CD8-positive, alpha-beta memory T cell (primary cell): ENCODE data around the gene TMEM232. TPM values are rescaled to one million over a fixed set of nuclear protein-coding genes. Genes with fewer than 3 reads are reported as not detected.

Source experiments
- CTCF ChIA-PET: fragments of 350-600 bp; sonication (Branson Sonifier 250); formaldehyde crosslinking; loops from one replicate; lab custom pipeline; 2021; ENCODE audit warnings: antibody characterized with exemption; lab: Charles Lee
- POLR2A ChIA-PET: fragments of 350-600 bp; sonication (Branson Sonifier 250); formaldehyde crosslinking; loops from one replicate; lab custom pipeline; 2021; ENCODE audit warnings: antibody characterized with exemption; lab: Charles Lee
- DNase-seq, 5 donors: peaks; one replicate each; pipeline versions ENCODE4 v3.0.0 to v3.0.0-alpha.2; 2020 to 2022; ENCODE audit warnings: mixed read lengths in 1 of 5
- H3K27ac ChIP-seq: one replicate; pipeline ENCODE4 v1.7.0; 2013; ENCODE audit warnings: low read depth, mild to moderate bottlenecking, low read length, moderate library complexity
- H3K27me3 ChIP-seq: 2 replicates; pipeline ENCODE4 v1.7.0; 2013; ENCODE audit warnings: low read length, mild to moderate bottlenecking; ENCODE audit not compliant: insufficient read depth, poor library complexity, severe bottlenecking
- H3K36me3 ChIP-seq: 2 replicates; pipeline ENCODE4 v1.7.0; 2013; ENCODE audit warnings: mild to moderate bottlenecking, low read length, moderate library complexity; ENCODE audit not compliant: insufficient read depth
- H3K4me1 ChIP-seq: 2 replicates; pipeline ENCODE4 v1.7.0; 2013; ENCODE audit warnings: mild to moderate bottlenecking, low read length, moderate library complexity; ENCODE audit not compliant: insufficient read depth
- H3K4me3 ChIP-seq: 2 replicates; pipeline ENCODE4 v1.7.0; 2013; ENCODE audit warnings: mild to moderate bottlenecking, low read length
- H3K9me3 ChIP-seq: 2 replicates; pipeline ENCODE4 v1.7.0; 2013; ENCODE audit warnings: mild to moderate bottlenecking, low read length
- H3K27ac Mint-ChIP-seq, 8 donors: one replicate each; pipeline ENCODE4 v1.8.0; 2020 to 2021; ENCODE audit warnings: mixed read lengths in 8 of 8, mild to moderate bottlenecking in 6 of 8, inconsistent platforms in 3 of 8, moderate library complexity in 3 of 8
- H3K27me3 Mint-ChIP-seq, 2 donors: one replicate each; pipeline ENCODE4 v1.8.0; 2020 to 2021; ENCODE audit warnings: mixed read lengths in 2 of 2, mild to moderate bottlenecking in 1 of 2, moderate library complexity in 1 of 2
- H3K36me3 Mint-ChIP-seq, 3 donors: one replicate each; pipeline ENCODE4 v1.8.0; 2020 to 2021; ENCODE audit warnings: mixed read lengths in 3 of 3, inconsistent platforms in 1 of 3, mild to moderate bottlenecking in 1 of 3
- H3K4me1 Mint-ChIP-seq, 3 donors: one replicate each; pipeline ENCODE4 v1.8.0; 2020 to 2021; ENCODE audit warnings: mixed read lengths in 3 of 3, inconsistent platforms in 1 of 3, mild to moderate bottlenecking in 1 of 3
- H3K4me3 Mint-ChIP-seq, 7 donors: one replicate each; pipeline ENCODE4 v1.8.0; 2020 to 2021; ENCODE audit warnings: mixed read lengths in 7 of 7, mild to moderate bottlenecking in 6 of 7, moderate library complexity in 4 of 7, inconsistent platforms in 2 of 7
- H3K9me3 Mint-ChIP-seq, 5 donors: one replicate each; pipeline ENCODE4 v1.8.0; 2020 to 2022; ENCODE audit warnings: mixed read lengths in 5 of 5, mild to moderate bottlenecking in 3 of 5, moderate library complexity in 2 of 5, inconsistent platforms in 1 of 5
- polyA plus RNA-seq: library from polyadenylated mRNA; unstranded; fragments of 300-500 nt; fragmentation: Illumina TruSeq; gene quantifications from one replicate; pipeline ENCODE4 v1.2.3, GENCODE V29; 2021
- total RNA-seq, 2 experiments: library from RNA; stranded (reverse); gene quantifications; one replicate each; pipeline ENCODE4 v1.2.3, GENCODE V29; 2021

The TMEM232 gene
- total and polyA plus RNA-seq, 3 experiments from 2014 or later: 0.25 to 0.92 (median 0.38) TPM

DNA sequence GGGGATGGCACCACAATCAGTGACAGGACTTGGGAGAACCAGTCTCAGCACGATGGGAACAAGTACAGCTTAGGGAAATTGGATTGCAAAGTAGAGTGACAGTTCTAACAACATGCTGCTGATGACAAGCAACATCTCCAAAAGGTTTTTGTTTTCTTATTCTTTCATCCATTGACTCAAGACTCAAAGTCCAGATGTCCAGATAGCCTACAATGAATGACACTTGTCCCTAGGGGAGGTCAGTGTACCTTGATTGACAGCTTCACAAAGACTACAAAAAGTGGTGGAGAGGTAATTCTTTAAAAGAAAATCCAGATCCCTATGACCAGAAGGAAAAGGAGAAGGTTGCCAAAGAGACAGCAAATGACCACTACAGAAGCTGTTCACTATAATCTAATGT lies 323.9 kb downstream of the TMEM232 start:
- CTCF ChIA-PET: no interaction called here
- H3K36me3 Mint-ChIP-seq: no peaks in the 10 kb centered on the region
- Histone ChIP-seq H3K36me3 (no peaks in the 10 kb centered on the region), H3K9me3 (no peaks in the 10 kb centered on the region), H3K4me3 (no peak overlapping the region), H3K4me1 (no peaks in the 10 kb centered on the region), H3K27ac (no peak overlapping the region), H3K27me3 (no peaks in the 10 kb centered on the region)
- DNase-seq: no peak
- H3K4me3 Mint-ChIP-seq: no peak overlapping the region
- H3K4me1 Mint-ChIP-seq: no peaks in the 10 kb centered on the region
- POLR2A ChIA-PET: no interaction called here
- no peaks in the 10 kb centered on the region for H3K9me3 Mint-ChIP-seq
- peaks cover 0 to 4% of the 10 kb centered on the region in 2 donors for H3K27me3 Mint-ChIP-seq
- H3K27ac Mint-ChIP-seq: no peak overlapping the region

DNA sequence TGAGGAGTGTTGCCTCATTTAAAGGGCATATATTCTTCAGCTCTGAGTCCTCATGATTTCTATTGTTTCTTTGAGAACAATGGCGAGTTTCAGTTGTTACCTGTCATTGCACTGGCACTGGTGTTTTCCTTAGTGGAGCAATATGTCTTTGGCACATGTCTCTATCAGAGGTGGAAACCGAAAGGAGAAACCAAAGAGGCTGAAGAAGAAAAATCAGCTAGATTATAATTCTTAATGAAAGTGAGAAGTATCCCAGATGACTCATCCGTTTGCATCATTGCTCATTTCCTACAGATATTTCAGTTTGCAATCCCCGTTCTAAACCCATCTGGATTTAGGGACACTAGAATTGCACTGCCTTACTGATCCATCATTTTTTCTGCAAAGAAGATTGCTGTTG lies 324.6 kb downstream of the TMEM232 start:
- peaks cover 0 to 4% of the 10 kb centered on the region in 2 donors for H3K27me3 Mint-ChIP-seq
- no peak for DNase-seq

DNA sequence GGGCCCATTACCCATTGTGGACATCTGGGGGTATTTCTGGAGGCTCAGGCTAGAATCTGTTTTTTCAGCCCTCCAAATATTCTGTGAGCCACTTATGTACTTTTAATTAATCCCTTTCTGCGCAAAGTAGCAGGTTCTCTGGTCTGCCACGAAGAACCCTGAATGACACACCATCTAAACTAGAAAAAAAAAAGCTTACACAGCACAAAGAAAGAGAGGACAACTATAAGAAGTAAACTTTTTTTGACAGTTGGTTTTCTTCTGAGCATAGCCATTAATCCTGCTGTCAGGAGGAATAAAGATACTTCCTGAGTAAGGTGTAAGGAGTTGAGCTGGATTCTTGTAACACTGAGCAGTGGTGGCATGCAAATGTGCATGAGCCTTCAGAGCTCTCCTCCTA lies 327.5 kb downstream of the TMEM232 start:
- Histone ChIP-seq H3K4me1 (no peaks in the 10 kb centered on the region), H3K9me3 (no peaks in the 10 kb centered on the region), H3K27ac (no peak overlapping the region), H3K36me3 (no peaks in the 10 kb centered on the region), H3K4me3 (no peak overlapping the region), H3K27me3 (no peaks in the 10 kb centered on the region)
- ChIA-PET POLR2A (no interaction called here), CTCF (no interaction called here)
- H3K4me3 Mint-ChIP-seq: no peak overlapping the region
- no peaks in the 10 kb centered on the region for H3K9me3 Mint-ChIP-seq
- no peaks in the 10 kb centered on the region for H3K4me1 Mint-ChIP-seq
- DNase-seq: no peak
- H3K27me3 Mint-ChIP-seq: peaks cover 0 to 5% of the 10 kb centered on the region in 2 donors
- no peak overlapping the region for H3K27ac Mint-ChIP-seq
- H3K36me3 Mint-ChIP-seq: no peaks in the 10 kb centered on the region

More for the DNA sequence above, 324.6 kb downstream of the TMEM232 start:
- H3K36me3 Mint-ChIP-seq: no peaks in the 10 kb centered on the region
- Histone ChIP-seq H3K4me1 (no peaks in the 10 kb centered on the region), H3K9me3 (no peaks in the 10 kb centered on the region), H3K4me3 (no peak overlapping the region), H3K27ac (no peak overlapping the region), H3K27me3 (no peaks in the 10 kb centered on the region), H3K36me3 (no peaks in the 10 kb centered on the region)
- ChIA-PET POLR2A (no interaction called here), CTCF (no interaction called here)
- no peak overlapping the region for H3K4me3 Mint-ChIP-seq
- H3K9me3 Mint-ChIP-seq: no peaks in the 10 kb centered on the region
- H3K4me1 Mint-ChIP-seq: no peaks in the 10 kb centered on the region
- H3K27ac Mint-ChIP-seq: no peak overlapping the region

DNA sequence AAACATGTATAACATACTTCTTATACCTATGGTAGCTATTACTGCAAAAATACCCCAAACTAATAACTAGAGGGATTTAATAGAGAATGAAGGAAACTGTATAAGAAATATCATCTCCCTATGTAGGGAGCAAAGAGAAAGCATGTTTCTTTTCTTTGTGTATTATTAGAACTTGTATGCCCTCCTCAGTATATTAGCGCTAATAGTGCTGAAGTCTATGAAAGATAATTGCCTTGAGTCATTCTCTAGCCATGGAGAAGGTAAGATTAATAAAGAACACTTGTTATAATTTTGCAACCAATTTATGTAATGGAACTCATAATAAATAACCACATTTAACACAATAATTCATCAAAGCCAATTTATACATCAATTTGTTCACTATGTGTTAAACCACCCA lies 329.2 kb downstream of the TMEM232 start:
- Histone ChIP-seq H3K36me3 (no peaks in the 10 kb centered on the region), H3K27ac (no peak overlapping the region), H3K9me3 (no peaks in the 10 kb centered on the region), H3K27me3 (no peaks in the 10 kb centered on the region), H3K4me1 (no peaks in the 10 kb centered on the region), H3K4me3 (no peak overlapping the region)
- no peaks in the 10 kb centered on the region for H3K4me1 Mint-ChIP-seq
- H3K9me3 Mint-ChIP-seq: no peaks in the 10 kb centered on the region
- no peak overlapping the region for H3K27ac Mint-ChIP-seq
- DNase-seq: no peak
- ChIA-PET POLR2A (no interaction called here), CTCF (no interaction called here)
- H3K36me3 Mint-ChIP-seq: no peaks in the 10 kb centered on the region
- H3K4me3 Mint-ChIP-seq: no peak overlapping the region
- H3K27me3 Mint-ChIP-seq: peaks cover 0 to 2% of the 10 kb centered on the region in 2 donors

DNA sequence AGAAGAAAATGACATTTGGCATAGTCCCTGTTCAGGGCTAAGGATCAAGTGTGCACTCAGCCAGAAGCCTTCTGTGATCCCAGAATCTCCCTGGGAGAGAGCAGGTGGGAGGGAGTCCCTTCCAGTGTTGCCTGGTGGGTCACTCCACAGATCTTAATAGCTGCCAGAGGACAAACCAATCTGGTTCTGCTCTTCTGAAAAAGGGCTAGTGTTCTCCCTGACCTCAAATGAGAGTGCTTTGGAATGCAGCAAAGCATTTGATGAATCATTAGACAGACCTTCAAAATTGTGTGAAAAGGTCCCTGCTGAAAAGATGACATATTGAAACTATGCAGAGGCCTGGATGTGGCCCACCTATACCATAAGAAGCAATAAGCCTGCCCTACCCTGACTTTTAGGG lies 339.7 kb downstream of the TMEM232 start:
- H3K4me3 Mint-ChIP-seq: no peak overlapping the region
- H3K36me3 Mint-ChIP-seq: no peaks in the 10 kb centered on the region
- peaks cover 0 to 3% (median 0%) of the 10 kb centered on the region in 5 donors for H3K9me3 Mint-ChIP-seq
- H3K4me1 Mint-ChIP-seq: no peaks in the 10 kb centered on the region
- POLR2A ChIA-PET: no interaction called here
- Histone ChIP-seq H3K36me3 (no peaks in the 10 kb centered on the region), H3K4me1 (no peaks in the 10 kb centered on the region), H3K27me3 (no peaks in the 10 kb centered on the region), H3K9me3 (no peaks in the 10 kb centered on the region), H3K27ac (no peak overlapping the region), H3K4me3 (no peak overlapping the region)
- peaks cover 0 to 1% of the 10 kb centered on the region in 2 donors for H3K27me3 Mint-ChIP-seq
- CTCF ChIA-PET: no interaction called here
- H3K27ac Mint-ChIP-seq: no peak overlapping the region
- DNase-seq: no peak

DNA sequence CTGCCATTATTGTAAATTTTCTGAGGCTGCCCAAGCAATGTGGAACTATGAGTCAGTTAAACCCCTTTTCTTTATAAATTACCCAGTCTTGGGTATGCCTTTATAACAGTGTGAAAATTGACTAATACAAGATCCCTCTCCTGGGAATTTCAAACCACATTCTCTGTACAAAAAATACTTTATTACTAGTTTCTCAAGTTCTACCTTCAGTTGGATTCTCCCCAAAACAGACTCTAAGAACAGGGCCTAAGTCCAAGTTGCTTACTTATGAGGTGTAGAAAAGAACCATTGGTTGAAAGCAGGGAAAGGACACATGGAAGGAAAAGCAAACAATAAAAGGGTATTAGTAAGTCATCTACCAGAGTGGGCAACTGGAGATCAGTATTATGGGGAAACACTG lies 343.2 kb downstream of the TMEM232 start:
- Histone ChIP-seq H3K4me3 (no peak overlapping the region), H3K4me1 (no peaks in the 10 kb centered on the region), H3K9me3 (no peaks in the 10 kb centered on the region), H3K36me3 (no peaks in the 10 kb centered on the region), H3K27ac (no peak overlapping the region), H3K27me3 (no peaks in the 10 kb centered on the region)
- no peaks in the 10 kb centered on the region for H3K36me3 Mint-ChIP-seq
- peaks cover 0 to 1% of the 10 kb centered on the region in 2 donors for H3K27me3 Mint-ChIP-seq
- DNase-seq: no peak
- peaks cover 0 to 5% (median 0%) of the 10 kb centered on the region in 5 donors for H3K9me3 Mint-ChIP-seq
- H3K4me3 Mint-ChIP-seq: no peak overlapping the region
- POLR2A ChIA-PET: no interaction called here
- H3K27ac Mint-ChIP-seq: no peak overlapping the region
- CTCF ChIA-PET: no interaction called here
- no peaks in the 10 kb centered on the region for H3K4me1 Mint-ChIP-seq

DNA sequence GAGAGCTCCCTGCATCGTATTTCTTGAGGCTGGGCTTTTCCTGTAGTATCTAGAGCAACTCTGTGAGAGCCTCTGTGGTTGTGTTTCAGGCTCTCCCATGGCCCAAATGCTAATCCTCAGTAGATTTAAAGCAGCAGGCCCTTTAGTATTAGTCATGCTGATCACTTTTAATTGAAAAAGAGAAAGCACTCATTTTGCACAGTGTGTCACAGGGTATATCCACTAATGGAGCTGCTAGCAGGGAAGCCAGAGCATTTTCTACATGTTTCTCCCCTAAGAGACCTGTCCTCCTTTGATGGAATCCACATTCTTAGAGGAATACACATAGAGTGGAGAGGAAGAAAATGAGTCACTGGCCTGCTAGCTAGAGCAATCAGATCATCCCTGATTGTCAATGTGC lies 348.5 kb downstream of the TMEM232 start:
- POLR2A ChIA-PET: no interaction called here
- H3K4me1 Mint-ChIP-seq: no peaks in the 10 kb centered on the region
- no peak overlapping the region for H3K4me3 ChIP-seq
- no peaks in the 10 kb centered on the region for H3K27me3 ChIP-seq
- no peaks in the 10 kb centered on the region for H3K36me3 ChIP-seq
- H3K9me3 ChIP-seq: no peaks in the 10 kb centered on the region
- no peak overlapping the region for H3K4me3 Mint-ChIP-seq
- no peak for DNase-seq
- peaks cover 0 to 1% of the 10 kb centered on the region in 2 donors for H3K27me3 Mint-ChIP-seq
- CTCF ChIA-PET: no interaction called here
- peaks cover 0 to 3% (median 0%) of the 10 kb centered on the region in 5 donors for H3K9me3 Mint-ChIP-seq
- H3K27ac ChIP-seq: no peak overlapping the region
- H3K27ac Mint-ChIP-seq: no peak overlapping the region
- no peaks in the 10 kb centered on the region for H3K4me1 ChIP-seq
- no peaks in the 10 kb centered on the region for H3K36me3 Mint-ChIP-seq

DNA sequence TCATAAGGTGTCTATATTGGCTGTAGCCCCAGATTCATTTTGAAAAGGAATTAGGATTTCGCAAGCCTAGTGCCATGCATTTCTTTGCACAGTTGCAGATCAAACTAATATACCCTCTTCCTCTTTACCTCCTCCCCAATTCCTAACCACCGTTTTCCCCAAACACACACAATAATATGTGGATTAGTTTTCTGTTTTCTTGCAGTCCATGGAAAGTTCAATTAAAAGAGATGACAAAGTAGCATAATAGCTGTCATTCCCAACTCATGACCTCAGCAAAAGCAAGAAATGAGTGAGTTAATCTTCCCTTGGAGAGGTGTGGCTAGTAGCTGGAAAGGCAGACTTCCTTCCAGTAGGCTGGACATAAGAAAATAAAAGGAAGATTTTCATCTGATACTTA lies 349.1 kb downstream of the TMEM232 start:
- Histone ChIP-seq H3K27ac (no peak overlapping the region), H3K27me3 (no peaks in the 10 kb centered on the region), H3K4me1 (no peaks in the 10 kb centered on the region), H3K36me3 (no peaks in the 10 kb centered on the region), H3K4me3 (no peak overlapping the region), H3K9me3 (no peaks in the 10 kb centered on the region)
- Mint-ChIP-seq H3K9me3 (peaks cover 0 to 3% (median 0%) of the 10 kb centered on the region in 5 donors), H3K36me3 (no peaks in the 10 kb centered on the region), H3K4me3 (no peak overlapping the region), H3K4me1 (no peaks in the 10 kb centered on the region), H3K27ac (no peak overlapping the region), H3K27me3 (peaks cover 0 to 1% of the 10 kb centered on the region in 2 donors)
- ChIA-PET CTCF (no interaction called here), POLR2A (no interaction called here)
- no peak for DNase-seq
